ENCODE results near the gene CDH23.

CDH23 gene

GRCh38 chr10:71561003-71561574 is 164.4 kb downstream of the CDH23 start:
- DNase-seq (ENCODE audit: low read depth, low spot score): no peak

DNA sequence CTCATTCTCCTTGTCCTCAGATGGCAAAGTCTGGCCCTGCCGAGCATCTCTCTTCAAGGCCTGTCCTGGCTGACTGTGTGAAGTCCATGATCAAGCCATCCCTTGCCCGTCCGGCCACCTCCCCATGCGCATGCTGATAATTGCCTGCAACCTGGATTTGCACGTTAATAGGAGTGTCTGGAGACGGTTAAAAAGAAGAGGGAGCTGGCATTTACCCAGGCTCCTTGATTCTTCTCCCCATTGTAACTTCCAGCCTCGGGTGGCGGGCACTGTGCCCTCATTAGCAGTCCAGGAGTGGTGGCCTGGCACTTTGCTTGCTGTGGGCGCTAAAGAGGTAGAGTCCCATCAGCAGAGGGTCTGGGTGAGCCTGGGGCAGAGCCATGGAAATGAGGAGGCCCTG is 165.5 kb downstream of the CDH23 start:
- no peak for DNase-seq (ENCODE audit: low read depth, low spot score)

- no peak for DNase-seq (ENCODE audit: low read depth, low spot score)
These were observed 166.2 kb downstream of the CDH23 start for GRCh38 chr10:71562904-71563303.

DNA sequence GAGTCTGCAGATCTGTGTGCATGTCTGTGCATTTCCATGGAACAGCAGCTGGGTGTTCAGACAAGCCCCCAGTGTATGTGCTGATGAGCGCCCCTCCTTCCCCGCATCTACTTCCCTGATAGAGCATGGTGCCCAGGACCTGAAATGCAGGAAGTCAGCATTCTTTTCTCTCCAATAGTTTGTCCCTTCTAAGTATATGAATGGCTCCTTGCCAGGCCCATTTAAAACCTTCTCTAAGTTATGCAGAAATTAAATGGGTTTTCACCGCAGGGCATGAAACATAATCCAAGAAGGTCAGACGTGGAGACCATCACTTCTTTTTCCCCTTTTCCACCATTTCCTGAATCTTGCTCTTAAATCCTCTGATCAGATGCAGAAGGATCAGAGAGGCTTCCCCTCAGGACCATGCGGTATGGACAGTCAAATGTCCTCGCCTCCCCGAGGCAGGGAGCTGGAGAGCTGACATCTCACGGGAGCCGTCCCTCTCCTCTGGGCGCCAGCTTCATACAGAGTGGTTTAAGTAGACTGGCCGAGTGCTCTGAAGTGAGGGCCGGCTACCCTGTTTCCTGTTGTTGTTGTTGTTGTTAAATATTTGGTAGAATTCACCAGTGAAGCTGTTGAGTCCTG is 167.6 kb downstream of the CDH23 start:
- DNase-seq (ENCODE audit: low read depth, low spot score): no peak

DNA sequence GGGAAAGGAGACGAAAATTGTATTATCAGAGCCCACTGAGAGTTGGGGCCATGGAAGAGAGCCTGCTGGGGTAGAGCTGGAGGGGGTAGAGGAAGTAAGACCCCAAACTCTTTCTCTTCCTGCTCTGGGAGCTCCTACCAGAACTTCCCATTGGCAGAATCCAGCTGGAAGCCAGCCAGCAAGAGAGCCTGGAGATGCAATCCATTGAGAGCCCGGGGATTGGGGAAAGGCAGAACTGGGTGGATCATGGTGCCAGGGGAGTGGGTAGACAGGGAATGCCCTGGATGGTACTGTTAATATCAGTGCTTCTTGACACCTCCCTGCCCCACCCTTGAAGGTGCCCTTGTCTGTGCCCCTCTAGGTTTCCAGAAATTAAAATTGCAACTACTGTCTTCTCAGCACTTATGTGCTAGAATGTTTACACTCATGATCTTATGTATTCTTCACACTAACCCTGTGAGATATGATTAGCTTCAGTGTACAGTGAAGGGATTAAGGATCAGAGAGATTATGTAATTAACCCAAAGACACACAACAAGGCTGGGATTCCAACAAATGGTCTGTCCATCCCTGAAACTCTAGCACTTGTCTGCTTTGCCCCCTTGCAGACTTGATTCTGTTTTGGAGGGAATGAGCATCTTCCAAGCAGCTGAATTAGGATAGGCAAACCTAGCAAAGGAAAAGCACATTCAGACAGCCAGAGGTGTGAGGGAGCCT is 168.7 kb downstream of the CDH23 start:
- no peak for DNase-seq (ENCODE audit: low read depth, low spot score)

DNA sequence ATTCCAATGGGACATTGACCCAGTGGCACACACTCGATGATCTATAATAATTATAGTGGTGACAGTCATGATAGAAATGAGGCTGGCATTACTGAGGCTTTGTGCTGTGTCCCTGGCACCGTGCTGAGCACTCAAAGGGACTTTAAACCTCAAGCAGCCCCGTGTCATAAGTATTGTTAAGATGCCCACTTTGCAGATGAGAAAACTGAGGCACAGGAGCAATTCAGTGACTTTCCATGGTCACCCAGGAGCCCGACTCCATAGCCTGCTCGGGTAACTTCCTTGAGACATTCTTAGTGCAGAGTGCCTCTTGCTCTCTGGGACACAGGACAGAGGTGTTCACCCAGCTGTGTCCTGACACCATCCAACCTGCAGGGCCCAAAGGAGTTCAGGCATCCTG is 170.3 kb downstream of the CDH23 start:
- no peak for DNase-seq (ENCODE audit: low read depth, low spot score)

GRCh38 chr10:71568896-71569492 is 172.3 kb downstream of the CDH23 start:
- DNase-seq (ENCODE audit: low read depth, low spot score): no peak

DNA sequence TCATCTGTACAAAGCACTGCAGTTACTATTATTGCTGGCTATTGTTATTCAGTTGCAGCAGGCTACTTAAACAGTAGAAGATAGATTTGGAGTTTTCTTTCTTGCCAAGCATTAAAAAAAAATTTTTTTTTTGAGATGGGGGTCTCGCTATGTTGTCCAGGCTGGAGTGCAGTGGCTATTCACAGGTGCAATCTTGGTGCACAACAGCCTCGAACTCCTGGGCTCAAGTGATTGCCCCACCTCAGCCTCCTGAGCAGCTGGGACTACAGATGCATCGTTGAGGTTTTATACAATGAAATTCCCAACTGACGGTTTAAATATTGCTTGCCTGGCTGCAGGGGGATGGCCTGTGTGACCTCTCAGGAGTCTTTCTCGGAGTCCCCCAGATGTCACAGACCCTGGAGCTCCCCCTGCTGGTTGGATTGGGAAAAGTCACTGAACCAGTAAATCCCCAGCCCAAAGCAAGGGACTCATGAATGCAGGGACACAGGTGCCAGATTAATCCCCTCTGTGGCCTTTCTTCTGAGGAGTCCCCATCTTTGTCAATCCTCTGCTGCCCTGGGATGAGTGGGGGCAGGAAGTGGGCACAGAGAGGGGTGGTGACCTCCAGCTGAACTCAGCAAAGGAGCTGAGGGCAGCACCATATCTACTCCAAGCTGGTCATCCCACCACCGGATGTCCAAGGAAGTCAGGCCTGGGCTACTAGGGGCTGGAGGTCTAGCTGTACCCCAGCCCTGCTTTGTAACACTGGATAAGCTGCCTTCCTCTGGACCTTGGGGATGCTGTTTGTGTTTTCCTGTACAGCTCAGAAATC is 173.3 kb downstream of the CDH23 start:
- peak; percentile 77 for DNase-seq (ENCODE audit: low read depth, low spot score)

- DNase-seq (ENCODE audit: low read depth, low spot score): no peak
These were observed 174.9 kb downstream of the CDH23 start for GRCh38 chr10:71571460-71572175.

GRCh38 chr10:71572962-71573361 is 176.2 kb downstream of the CDH23 start:
- DNase-seq (ENCODE audit: low read depth, low spot score): no peak

- no peak for DNase-seq (ENCODE audit: low read depth, low spot score)
These were observed 177.1 kb downstream of the CDH23 start for GRCh38 chr10:71573562-71574518.

DNA sequence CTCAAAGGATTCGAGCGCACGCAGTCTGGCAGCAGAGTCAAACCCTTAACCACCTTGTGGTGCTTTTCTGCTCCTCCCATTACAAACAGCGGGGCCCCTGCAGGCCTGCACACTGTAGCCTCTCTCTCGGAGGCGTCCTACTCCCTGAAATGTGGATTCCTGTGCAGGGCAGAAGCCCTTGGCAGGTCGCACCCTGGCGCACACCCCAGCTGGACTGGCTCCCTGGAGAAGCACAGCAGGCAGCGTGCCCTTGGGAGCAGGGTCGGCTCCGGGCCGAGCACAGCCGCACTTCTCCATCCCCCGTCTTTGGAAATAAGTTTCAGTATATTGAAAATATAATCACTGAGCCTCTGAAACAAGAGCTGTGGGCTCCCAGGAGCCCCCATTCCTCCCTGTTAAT is 178.7 kb downstream of the CDH23 start:
- DNase-seq (ENCODE audit: low read depth, low spot score): no peak

DNA sequence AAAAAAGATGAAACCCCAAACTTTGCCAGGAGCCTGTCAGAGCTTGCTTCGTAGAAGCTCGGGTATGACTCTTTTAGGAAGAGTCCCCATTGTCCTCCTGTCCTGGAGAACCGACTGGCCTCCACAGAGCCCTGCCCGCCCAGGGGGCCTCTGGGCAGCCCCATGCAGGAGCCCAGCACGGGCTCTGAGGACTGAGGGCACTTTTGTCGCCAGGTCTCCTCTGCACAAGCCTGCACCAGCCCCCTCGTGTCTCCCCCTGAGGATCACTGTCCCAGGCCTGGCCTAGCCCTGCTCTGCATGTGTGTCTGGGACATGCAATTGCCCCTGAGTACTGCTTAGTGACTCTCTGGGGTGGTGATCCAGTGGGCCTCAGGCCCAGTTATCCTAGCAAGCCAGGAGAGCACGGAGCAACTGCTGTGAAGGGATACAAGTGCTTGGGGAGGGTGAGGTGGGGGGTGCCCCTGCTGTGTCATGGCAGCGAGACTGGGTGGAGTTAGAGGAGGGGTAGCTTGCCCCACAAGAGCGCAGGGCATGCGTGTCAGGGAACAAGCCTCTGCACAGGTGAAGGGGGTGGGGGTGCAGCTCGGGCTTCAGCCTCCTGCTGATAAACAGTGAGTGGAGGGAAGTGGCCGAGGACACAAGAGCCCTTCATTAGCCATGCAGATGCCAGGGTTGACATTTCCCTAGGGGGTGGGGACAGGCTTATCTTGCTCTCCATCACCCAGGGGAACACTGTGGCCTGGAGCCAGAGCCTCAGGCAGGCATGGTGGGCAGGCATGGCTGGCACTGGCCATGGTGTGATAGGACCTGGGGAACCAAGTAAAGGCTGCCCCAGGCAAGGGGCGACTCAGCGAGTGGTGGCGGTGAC is 179.4 kb downstream of the CDH23 start:
- DNase-seq (ENCODE audit: low read depth, low spot score): no peak

- no peak for DNase-seq (ENCODE audit: low read depth, low spot score)
These were observed 180.1 kb downstream of the CDH23 start for GRCh38 chr10:71576842-71577241.

- no peak for DNase-seq (ENCODE audit: low read depth, low spot score)
These were observed 180.6 kb downstream of the CDH23 start for GRCh38 chr10:71577345-71577744.

GRCh38 chr10:71578069-71578468 is 181.3 kb downstream of the CDH23 start:
- no peak for DNase-seq (ENCODE audit: low read depth, low spot score)

DNA sequence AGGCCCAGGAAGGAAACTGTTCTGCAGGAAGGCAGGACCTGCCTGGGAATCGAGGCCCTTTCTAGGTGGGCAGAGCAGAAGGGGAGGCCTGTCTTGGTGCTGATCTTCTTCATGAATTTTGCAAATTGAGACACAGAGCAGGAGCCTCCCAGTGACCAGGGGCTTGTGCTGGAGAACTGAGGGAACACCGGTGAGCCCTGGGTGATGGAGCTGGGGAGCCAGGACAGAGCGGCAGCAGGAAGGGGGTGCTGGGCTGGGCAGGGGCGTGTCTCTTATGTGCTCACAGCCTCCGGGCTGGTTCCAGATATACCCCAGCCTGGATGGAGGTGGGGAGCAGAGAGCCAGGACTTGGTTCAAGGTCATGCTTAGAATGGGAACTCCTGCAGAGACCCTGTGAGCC is 182.9 kb downstream of the CDH23 start:
- DNase-seq (ENCODE audit: low read depth, low spot score): no peak

GRCh38 chr10:71580415-71580814 is 183.7 kb downstream of the CDH23 start:
- DNase-seq (ENCODE audit: low read depth, low spot score): no peak

- DNase-seq (ENCODE audit: low read depth, low spot score): no peak
These were observed 184.2 kb downstream of the CDH23 start for GRCh38 chr10:71580926-71581325.

All from activated CD4-positive, CD25-positive, alpha-beta regulatory T cell treated with anti-CD3 and anti-CD28 coated beads, Interleukin-2, amount 50 U/mL, for 16 hours (primary cell).